Measurements from ENCODE around the gene CA5A.

Gene CA5A

DNA sequence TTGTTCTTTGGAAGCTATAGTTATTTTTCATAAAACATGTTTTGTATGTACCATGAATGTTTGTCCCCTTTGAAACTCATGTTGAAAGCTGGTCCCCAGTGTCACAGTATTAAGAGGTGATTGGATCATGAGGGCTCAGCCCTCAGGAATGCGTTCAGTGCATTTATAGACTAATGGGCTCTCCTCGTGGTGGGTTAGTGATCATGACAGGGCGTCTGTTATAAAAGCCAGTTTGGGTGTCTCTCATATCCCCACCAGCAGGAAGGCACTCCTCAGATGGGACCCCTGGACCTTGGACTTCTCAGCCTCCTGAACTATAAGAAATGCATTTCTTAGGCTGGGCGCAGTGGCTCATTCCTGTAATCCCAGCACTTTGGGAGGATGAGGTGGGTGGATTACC, 25.3 kb upstream of the CA5A start:
- no peak for DNase-seq

DNA sequence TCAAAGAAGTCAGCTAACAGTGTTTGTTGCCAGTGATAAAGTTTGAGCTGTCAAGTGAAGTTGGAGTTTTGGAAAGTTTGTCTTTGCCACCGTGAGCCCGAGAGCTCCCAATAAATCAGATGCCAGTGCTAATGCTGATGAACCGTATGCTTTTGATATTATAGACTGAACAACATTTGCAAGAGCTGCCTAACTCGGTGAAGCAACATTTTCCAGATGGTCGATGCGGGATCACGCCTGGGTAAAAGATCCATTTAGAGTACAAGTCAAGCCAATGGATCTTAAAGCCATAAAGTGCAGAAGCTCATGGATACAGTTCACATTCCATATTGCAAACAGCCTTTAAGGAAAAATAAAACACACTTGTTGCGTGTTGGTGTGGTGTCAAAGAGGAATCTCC, 24.5 kb upstream of the CA5A start:
- no peak for DNase-seq

DNA sequence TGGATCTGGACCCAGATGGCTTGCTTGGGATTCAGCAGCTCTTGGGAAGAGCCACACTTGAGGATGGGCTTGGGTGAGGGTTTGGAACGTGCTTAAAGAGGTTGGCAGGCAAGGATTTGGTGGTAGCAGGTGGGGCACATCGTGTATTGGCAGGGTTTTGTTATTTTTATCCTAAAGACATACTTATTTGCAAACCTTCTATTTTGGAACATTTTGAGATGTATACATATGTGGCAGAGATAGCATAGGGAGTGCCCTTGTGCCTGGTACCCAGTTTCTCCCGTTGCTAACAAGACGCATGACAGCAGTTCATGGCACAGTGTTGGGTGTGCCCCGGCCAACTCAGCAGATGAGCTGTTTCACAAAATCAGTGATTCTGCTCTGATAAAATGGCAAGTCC, 24.0 kb upstream of the CA5A start:
- DNase-seq = no peak

DNA sequence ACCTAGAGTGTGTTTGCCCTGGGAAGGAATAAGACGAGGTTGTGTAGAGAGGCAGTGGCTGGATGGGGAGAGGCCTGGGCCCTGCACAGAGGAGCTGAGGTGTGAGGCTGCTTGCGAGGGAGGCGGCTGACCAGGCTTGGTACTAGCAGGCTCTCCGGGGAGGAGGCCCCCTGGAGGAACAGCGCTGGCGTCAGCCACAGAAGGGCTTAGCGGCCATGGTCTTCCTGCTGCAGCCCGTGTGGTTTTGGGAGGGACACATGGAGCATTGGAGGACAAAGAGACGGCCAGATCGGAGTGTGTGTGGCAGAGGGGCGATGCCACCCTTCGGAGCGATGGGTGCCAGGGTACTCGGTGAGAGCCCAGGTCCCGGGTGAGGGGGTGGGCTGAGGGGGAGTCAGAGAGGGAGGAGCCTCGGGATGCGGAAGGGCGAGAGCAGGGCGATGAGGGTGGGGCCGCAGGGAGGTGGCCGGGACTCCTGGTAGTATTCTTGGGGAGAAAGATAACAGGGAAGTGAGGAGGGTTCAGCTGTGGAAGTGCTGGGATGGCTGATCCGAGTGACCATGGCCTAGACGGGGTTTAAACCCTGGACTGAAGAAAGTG, 23.2 kb upstream of the CA5A start:
- no peak for DNase-seq

DNA sequence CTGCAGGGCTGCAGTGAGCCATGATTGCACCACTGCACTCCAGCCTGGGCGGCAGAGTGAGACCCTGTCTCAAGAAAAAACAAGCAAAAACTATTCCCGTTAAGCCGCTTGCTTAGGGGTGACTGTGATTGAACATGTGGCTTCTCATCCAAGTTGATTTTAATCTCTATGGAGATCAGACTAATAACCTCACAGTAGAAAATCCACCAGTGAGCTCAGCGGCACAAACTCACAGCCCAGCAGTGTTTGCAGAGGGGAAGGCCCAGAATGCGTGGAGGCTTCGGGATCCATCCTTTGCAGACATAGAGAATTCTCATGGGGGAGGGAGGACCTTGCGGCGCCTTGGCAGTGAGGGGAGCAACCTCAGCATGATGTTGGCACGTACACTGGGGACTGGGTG, 22.3 kb upstream of the CA5A start:
- no peak for DNase-seq

DNA sequence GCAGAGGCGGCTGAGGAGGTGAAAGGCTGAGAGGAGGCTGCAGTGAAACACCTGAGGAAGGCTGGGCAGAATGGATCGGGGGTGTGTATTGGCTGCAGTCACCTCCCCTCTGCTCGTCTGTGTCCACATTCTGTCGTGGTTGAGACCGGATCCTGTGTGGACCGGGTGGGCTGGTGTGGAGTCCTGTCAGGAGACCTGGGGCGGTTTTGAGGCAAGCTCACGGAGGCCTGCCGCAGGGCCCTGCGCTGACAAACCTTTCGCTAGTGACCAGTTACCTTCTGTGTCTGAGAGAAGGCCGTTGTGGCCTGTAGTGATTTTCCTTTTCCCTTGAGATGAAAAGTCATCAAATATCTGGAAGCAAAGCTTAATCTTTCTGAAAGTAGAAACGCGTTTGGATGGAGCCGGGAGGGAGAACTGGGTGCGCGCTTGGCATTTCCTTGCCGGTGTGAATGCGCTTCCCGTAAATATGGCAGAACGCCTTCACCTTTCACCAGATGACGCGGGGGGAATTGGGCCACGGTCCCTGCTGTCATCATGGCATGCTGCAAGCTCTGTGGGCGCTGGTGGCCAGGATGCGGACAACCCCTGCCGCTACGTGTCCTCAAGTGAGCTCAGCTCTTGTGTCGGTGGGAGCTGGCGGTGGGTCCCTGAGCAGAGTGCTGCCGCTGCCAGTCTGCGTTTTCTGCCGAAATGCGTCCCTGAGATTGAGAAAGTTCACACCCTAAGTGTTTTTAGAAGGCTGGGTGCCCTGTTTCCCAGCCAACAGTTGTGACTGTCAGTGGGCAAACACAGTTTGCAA, 21.2 kb upstream of the CA5A start:
- DNase-seq = no peak

DNA sequence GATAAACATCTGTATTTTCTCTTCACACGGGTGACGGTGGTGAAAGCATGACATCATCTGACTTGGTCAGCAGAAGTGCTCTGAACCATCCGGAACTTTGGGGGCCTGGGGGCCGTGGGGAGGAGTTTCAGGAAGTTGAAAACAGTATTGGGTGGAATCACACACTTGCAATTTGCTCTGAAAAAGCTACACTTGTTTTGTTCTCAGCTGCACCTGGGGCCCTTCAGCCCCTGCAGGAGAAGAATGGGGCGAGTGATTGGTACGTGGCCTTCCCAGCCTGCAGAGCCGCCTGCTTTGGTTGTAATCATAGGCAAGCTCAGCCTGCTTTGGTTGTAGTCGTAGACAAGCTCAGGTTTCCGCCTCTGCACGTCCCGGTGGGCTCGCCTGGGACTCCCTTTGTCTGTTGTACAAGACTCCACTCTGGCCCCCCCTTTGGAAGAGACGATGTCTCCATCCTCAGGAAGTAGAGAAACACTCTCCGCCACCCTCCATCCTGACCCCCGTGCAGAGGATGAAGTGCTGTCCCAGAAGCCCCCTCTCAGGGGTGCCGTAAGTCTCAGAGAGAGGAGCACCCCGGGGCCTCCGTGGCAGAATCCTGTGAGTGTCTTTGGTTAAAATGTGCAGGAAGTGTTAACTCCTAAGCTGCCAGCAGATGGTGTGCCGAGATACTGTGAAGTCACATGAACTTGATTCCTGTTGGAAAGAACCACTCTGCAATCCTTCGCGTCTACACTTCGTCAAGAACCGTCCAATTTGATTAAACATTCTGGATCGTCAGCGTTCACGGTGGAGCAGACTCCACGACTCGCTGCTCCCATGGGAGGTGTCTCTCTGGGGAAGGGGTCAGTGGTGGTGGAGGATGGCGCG, 20.3 kb upstream of the CA5A start:
- DNase-seq = no peak

DNA sequence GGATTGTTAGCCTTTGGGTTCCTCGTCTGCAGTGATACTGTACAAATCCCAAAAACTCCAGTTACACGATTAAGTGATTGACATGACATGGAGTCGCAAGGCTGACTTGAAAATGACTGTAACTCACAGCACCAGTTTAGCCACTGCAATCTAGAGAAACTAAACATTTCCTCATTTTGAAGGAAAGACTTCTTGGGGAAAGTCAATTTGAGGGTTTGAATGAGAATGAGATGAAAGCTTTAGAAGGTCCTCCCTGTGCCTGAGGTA, 19.7 kb upstream of the CA5A start:
- no peak for DNase-seq

DNA sequence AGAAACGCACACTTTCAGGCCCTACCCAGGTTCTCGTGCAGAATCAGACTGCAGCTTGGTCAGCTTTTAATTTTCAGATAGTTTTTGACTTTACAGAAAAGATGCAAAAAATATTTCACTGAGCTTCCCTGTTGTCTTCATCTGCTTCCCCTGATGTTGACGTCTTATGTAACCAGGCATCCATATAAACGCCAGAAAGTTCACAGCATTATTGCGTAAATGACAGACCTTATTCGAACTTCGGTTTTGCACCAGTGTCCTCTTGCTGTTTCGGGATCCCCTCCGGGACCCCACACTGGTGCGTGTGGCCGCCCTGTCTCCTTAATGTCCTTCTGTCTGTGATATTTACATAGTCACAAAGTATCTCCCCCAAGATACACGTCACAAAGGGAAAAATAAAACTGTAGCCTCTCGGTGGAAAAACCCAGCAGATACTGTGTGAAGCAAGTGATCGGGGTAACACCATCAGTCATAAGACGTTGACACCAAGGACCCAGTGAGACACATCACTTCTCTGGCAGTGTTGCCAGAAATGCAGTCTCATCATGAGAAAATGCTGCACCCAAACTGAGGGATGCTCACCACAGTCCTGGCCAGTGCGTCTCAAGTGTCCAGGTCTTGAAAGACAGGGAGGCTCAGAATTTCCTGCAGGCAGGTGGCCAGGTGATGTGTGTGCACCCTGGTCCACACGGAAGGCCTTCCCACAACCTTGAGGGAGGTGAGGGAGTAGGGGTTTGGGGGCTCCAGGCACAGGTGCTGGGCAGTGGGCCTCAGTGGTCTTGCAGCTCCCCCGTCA, 19.2 kb upstream of the CA5A start:
- no peak for DNase-seq

DNA sequence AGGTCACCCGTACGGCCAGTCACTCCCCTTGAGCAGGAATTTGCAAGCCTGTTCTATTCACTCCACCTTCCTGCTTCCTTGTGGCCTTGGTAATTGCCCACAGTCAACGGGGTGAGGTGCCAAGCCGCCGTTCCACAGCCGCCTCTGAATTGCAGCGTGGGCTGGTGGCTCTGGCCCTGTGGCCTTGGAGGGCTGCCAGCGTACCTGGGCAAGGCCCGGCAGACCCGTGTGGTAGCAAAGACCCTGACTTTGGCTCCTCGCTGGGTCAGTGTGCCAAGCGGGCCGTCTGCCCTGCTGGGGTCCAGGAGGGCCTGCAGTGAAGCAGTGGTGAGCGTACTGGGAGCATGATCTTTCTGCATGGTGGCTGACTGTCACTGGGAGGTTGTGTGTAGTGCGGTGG, 18.5 kb upstream of the CA5A start:
- no peak for DNase-seq

DNA sequence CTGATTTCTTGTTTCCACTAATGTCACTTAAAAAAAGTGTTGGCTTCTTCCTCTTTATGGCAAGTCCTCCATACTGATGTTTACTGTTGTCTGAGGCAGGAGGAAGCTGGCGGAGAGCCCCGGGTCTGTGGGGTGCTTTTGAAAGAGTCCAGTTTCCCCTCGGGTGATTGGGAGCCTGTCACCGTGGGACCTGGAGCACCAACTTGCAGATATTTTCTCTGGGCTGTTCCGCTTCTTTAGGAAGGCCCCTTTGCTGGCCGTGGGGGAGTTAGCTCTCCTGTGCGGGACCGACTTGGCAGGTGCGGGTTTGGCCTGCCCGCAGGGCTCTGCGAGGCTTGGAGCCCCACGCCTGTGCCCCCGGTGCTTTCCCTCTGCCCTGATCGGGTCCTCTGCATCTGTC, 18.0 kb upstream of the CA5A start:
- DNase-seq = no peak

DNA sequence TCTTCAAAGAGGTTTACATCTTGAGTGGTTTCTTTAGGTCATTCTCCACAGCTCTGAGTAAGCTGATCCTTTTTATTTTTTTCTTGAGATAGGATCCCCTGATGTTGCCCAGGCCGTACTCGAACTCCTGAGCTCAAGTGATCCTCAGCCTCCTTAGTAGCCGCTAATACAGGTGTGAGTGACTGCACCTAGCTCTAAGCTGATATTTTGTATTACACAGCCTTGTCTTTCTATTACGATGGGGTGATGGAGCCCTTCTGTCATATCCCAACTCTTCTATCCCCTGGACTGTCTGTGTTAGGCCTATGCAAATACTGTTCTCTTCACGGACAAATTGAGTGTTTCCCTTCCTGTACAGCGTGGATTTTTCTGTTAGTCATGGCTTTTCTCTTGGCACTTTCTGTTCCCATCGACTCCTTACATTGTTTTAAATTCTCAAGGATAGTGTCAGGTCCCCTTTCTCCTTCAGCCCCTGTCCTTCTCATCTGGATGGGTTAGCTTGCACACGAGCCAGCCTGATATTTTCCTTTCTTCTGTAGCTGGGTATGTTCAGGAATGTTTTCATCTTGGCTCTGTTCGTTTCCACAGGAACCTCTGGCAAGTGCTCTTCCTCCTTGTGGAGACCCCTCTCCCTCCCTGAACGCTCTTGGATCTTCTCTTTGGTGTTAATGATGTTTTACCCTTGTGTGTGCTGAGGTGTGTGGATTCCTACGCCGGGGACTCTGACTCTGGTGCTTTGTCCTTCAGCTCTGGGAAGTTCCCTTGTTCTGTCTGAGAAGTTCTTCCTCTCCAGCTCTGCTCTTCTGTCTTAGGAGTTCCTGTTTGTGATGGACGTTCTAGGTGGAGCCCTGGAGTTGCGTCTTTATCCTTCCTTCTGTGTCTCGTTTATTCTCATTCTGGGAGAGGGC, 17.2 kb upstream of the CA5A start:
- DNase-seq = no peak

DNA sequence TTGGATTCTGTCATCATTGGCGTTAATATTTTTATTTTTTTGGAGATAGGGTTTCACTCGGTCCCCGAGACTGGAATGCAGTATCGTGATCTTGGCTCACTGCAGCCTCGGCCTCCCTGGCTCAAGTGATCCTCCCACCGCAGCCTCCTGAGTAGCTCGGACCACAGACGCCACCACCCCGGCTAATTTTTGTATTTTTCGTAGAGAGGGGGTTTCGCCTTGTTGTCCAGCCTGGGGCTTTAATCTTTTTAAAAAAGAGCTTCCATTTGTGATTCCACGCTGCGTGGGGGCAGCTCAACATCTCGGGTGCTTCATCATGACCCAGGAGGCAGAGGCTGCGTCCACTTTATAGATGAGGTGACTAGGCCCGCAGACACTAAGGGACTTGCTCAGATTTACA, 16.4 kb upstream of the CA5A start:
- DNase-seq = no peak

DNA sequence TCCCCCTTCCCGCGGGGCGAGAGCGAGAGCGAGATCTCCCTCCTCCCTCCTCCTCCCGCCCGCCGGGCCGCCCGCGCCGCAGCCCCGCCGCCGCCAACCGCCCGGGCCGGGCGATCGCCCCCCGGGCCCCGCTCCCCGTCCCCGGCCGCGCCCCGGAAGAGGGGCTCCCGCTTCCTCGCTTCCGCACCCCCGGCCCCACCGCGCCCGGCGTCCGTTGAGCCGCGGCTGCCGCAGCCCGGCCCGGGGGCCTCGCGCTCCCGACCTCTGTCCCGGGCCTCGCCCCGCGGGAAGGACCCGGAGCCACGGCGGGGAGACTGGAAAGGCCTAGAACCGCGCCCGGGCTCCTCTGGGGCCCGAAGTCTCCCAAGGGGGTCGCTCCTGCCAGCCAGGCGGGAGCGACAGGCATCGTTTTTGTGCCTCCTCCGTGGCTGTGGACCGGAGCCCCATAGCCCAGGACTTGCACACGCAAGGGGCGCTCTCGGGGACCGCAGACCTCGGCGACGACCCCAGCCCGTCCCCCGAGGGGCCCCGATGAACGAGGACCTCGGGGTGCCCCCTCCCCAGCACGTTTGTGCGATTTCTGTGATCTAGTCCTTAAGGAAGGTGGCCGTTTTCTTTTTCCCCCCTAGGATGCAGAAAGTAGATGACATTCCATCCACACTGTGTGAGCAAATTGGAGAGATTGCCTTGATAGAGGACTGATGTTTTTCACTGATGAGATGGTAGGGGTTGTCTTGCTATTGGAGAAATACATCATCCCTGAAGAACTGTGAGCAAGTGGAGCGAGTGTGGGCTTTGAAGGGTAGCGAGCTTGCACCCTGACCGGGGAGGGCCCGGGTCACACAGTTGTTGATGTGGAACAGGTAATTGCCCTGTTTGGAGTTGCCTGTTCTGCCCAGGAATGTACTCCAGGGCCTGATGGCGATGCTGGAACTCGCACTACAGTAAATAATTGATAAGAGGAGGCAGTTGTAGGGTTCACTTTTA, 15.5 kb upstream of the CA5A start:
- DNase-seq = no peak

DNA sequence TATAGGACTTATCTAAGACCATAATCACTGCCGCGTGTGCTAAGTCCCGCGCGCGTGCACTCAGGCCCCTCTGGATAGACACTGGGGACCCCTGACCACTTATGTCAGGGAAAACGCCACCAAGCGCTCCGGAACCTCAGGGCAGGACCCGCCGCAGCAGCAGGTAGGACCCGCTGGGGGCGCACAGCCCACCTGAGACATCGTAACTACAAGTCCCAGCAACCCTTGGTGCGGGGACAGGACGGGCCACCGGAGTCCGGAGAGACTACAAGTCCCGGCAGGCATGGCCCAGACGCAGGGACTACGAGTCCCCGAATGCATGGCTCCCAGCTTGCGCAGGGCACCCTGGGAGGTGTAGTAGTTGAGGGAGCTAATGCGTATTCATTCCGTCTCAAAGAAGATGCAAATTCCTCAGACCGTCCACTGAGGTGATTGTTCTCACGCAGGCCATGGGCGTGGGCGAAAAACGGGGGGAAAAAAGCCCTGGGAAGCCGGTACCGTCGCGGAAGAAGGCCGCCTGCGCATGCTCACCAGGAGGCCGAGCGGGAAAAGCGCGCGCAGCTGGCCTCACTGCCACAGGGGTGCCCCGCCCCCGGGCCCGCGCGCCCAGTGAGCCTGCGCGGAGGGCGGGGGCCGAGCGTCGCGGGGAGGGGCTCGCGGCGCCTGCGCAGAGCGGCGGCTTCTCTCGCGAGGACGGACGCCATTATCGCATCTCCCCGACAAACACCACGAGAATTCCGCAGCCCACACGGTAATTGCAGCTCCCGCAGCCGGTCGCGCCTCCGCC, 14.6 kb upstream of the CA5A start, which contains the start of gene BANP:
Gene BANP, plus strand, starts transcription at position 670 of the 787 bp plus-strand sequence. CDS start 23,682 bp downstream, outside the sequence.
- DNase-seq = peak; percentile 88

DNA sequence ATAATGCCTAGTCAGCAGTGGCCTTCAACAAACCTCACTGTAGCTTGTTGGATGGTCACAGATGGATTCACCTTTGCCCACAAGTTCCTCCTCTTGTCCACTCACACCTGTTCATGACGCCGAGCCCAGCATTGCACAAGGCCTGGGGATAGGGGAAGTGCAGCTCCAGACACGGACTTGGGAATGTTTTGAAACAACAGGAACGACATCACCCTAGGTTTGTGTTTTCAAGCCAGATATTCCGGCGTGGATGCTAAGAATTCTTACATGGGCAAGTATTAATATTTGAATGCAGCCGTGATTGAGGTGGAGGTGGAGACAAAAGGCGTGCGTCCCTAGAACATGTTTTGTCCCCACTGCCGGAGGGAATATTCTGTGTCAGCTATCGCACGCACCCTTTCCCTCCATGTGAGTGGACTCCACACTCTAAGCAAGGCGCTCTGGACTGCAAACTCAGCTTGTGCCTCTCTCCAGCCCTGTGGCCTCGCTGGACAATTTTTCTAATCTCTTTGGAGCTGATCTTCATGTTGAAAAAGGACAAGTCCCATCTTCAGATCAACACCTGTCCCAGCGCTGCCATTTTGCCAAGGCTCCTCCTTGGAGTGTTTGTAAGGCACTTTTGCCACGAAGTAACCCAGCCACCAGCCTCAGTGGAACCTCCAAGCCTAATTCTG, 12.9 kb upstream of the CA5A start:
- no peak for DNase-seq

DNA sequence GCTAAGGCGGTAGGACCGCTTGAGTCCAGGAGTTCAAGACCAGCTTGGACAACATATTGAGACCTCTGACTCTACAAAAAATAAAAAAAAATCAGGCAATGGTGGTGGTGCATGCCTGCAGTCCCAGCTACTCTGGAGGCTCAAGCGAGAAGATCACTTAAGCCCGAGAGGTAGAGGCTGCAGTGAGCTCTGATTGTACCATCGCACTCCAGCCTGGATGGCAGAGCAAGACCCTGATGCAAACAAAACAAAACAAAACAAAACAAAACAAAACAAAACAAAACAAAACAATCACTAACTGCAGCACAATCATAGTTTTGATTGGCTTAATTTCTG, 12.4 kb upstream of the CA5A start:
- DNase-seq = no peak

DNA sequence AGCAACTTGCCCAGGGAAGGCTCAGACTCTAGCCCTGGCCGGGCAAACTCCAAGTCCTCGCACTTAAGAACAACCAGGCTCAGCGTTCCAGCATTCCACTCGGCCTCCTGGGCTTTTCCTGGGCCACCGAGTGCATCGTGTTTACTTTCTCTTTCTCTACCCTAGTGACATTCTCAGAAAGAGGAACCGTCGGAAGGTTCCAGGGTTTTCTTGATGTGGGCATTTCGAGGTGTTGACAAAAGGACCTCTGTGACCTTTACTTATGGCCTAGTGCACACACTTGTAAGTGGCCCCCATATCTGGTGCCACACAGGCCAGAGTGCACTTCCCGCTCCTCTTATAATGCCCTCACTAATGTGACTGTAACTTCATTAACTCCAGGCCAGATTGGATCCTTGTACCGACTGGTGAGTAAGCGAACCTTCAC, 11.8 kb upstream of the CA5A start:
- DNase-seq = no peak

DNA sequence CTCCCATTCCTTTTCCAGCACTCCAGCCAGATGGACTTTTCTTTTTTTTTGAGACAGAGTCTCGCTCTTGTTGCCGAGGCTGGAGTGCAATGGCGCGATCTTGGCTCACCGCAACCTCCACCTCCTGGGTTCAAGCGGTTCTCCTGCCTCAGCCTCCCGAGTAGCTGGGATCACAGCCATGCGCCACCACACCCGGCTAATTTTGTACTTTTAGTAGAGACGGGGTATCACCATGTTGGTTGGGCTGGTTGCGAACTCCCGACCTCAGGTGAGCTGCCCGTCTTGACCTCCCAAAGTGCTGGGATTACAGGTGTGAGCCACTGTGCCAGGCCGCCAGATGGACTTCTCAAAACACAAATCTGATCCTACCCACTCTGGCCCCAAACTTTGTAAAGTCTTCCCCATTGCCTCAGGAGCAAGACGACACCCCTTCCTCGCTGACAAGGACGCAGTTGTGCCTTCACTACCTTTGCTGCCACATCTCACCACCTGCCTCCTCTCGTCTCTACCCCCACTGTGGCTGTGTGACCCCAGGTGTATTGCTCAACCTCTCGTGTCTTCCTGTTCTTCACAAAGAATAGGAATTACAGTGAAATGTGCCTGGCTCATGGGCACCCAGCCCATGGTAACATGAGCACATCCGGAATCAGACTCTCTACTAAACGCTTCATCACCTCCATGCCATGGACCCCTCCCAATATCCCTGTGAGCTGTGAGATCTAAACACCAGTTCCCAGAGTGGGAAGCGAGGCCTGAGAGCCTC, 11.2 kb upstream of the CA5A start:
- no peak for DNase-seq
